SK-N-SH treated with all-trans-retinoic acid at 6 μM for 48 hours (cell line): Measurements from ENCODE around the gene SLC6A6.

ENCODE experiments used
- ATAC-seq: fragments of 200-7000 bp; cut with Tn5 transposase; 3 replicates; pipeline ENCODE4 v1.9.1; 2020; ENCODE audit warnings: mild to moderate bottlenecking, moderate library complexity
- ARNTL ChIP-seq: fragments of 450-650 bp; formaldehyde crosslinking; IDR thresholded peaks from 2 replicates; pipeline ENCODE4 v1.5.0; 2020; ENCODE audit warnings: low read depth, mild to moderate bottlenecking, moderate library complexity, borderline replicate concordance
- BACH2 ChIP-seq: fragments of 250-450 bp; sonication (Bioruptor Pico); IDR thresholded peaks from 2 replicates; pipeline ENCODE4 v1.9.0; 2021; ENCODE audit warnings: mild to moderate bottlenecking, borderline replicate concordance
- CREB5 ChIP-seq: fragments of 250-450 bp; sonication (Bioruptor Pico); IDR thresholded peaks from 2 replicates; pipeline ENCODE4 v1.5.1; 2020; ENCODE audit warnings: low read depth, mild to moderate bottlenecking, moderate library complexity
- CSDC2 ChIP-seq: fragments of 250-450 bp; sonication (Bioruptor Pico); IDR thresholded peaks from 2 replicates; pipeline ENCODE4 v1.5.0; 2020; ENCODE audit warnings: mild to moderate bottlenecking, moderate library complexity
- CSRNP3 ChIP-seq: fragments of 250-450 bp; sonication (Bioruptor Pico); IDR thresholded peaks from 2 replicates; pipeline ENCODE4 v1.5.1; 2021; ENCODE audit warnings: mild to moderate bottlenecking, moderate library complexity
- GLIS3 ChIP-seq: fragments of 250-450 bp; sonication (Bioruptor Pico); IDR thresholded peaks from 2 replicates; pipeline ENCODE4 v1.5.0; 2020; ENCODE audit warnings: mild to moderate bottlenecking, moderate library complexity
- ISL1 ChIP-seq: fragments of 250-450 bp; sonication (Bioruptor Pico); IDR thresholded peaks from 2 replicates; pipeline ENCODE4 v2.1.2; 2022; ENCODE audit warnings: mild to moderate bottlenecking, moderate library complexity
- OSR1 ChIP-seq: fragments of 250-450 bp; sonication (Bioruptor Pico); IDR thresholded peaks from 2 replicates; pipeline ENCODE4 v1.8.0; 2022; ENCODE audit warnings: moderate library complexity, mild to moderate bottlenecking, inconsistent platforms
- PATZ1 ChIP-seq: fragments of 250-450 bp; sonication (Bioruptor Pico); IDR thresholded peaks from 2 replicates; pipeline ENCODE4 v1.8.0; 2020; ENCODE audit warnings: mild to moderate bottlenecking, moderate library complexity, borderline replicate concordance
- POU6F1 ChIP-seq: fragments of 250-450 bp; sonication (Bioruptor Pico); IDR thresholded peaks from 2 replicates; pipeline ENCODE4 v1.8.0; 2021; ENCODE audit warnings: low read depth, mild to moderate bottlenecking, moderate library complexity, borderline replicate concordance
- SNAI2 ChIP-seq: fragments of 250-450 bp; sonication (Bioruptor Pico); IDR thresholded peaks from 2 replicates; pipeline ENCODE4 v1.5.0; 2020; ENCODE audit warnings: mild to moderate bottlenecking, moderate library complexity
- TCF4 ChIP-seq: fragments of 250-450 bp; sonication (Bioruptor Pico); IDR thresholded peaks from 2 replicates; pipeline ENCODE4 v1.8.0; 2021; ENCODE audit warnings: mild to moderate bottlenecking, moderate library complexity, borderline replicate concordance
- TOX ChIP-seq: fragments of 250-450 bp; sonication (Bioruptor Pico); IDR thresholded peaks from 2 replicates; pipeline ENCODE4 v1.8.0; 2021; ENCODE audit warnings: mild to moderate bottlenecking, moderate library complexity, borderline replicate concordance
- TSHZ2 ChIP-seq: fragments of 250-450 bp; sonication (Bioruptor Pico); IDR thresholded peaks from 2 replicates; pipeline ENCODE4 v1.5.0; 2020; ENCODE audit warnings: mild to moderate bottlenecking, moderate library complexity
- ZC3H10 ChIP-seq: fragments of 250-450 bp; sonication (Bioruptor Pico); IDR thresholded peaks from 2 replicates; pipeline ENCODE4 v1.5.1; 2021; ENCODE audit warnings: mild to moderate bottlenecking, moderate library complexity
- ZFP3 ChIP-seq: fragments of 250-450 bp; sonication (Bioruptor Pico); IDR thresholded peaks from 2 replicates; pipeline ENCODE4 v1.5.0; 2020; ENCODE audit warnings: mild to moderate bottlenecking, moderate library complexity
- ZFP30 ChIP-seq: fragments of 450-650 bp; formaldehyde crosslinking; IDR thresholded peaks from 2 replicates; pipeline ENCODE4 v1.5.0; 2022; ENCODE audit warnings: mild to moderate bottlenecking, moderate library complexity
- ZNF565 ChIP-seq: fragments of 450-650 bp; formaldehyde crosslinking; conservative IDR thresholded peaks from 2 replicates; pipeline ENCODE4 v1.5.0; 2020; ENCODE audit warnings: low read depth, mild to moderate bottlenecking, moderate library complexity
- ZNF70 ChIP-seq: fragments of 450-650 bp; formaldehyde crosslinking; IDR thresholded peaks from 2 replicates; pipeline ENCODE4 v1.5.0; 2020; ENCODE audit warnings: mild to moderate bottlenecking, moderate library complexity

The SLC6A6 gene

GRCh38 chr3:14389166-14389606 lies 13.2 kb upstream of the SLC6A6 start:
- no peak for TF ChIP-seq ZFP3
- TF ChIP-seq CSDC2 = no peak
- no peak for TF ChIP-seq ZNF565 (CRISPR knock-in tag)
- TF ChIP-seq ZNF70 = no peak
- no peak for TF ChIP-seq ZFP30
- TF ChIP-seq POU6F1 = no peak
- TF ChIP-seq OSR1 (CRISPR knock-in tag) = no peak
- no peak for TF ChIP-seq TOX (CRISPR knock-in tag)
- TF ChIP-seq SNAI2 (CRISPR knock-in tag) = no peak
- no peak for ATAC-seq

- no peak for ATAC-seq
- no peak for TF ChIP-seq GLIS3 (CRISPR knock-in tag)
- no peak for TF ChIP-seq CSRNP3 (CRISPR knock-in tag)
- TF ChIP-seq TOX (CRISPR knock-in tag) = no peak
- TF ChIP-seq POU6F1 = no peak
- TF ChIP-seq SNAI2 (CRISPR knock-in tag) = no peak
Measured at GRCh38 chr3:14389716-14390115, 12.7 kb upstream of the SLC6A6 start.

GRCh38 chr3:14391033-14391432 lies 11.4 kb upstream of the SLC6A6 start:
- ATAC-seq = peak; percentile 28; the same call in 1 of the 3 replicates
- TF ChIP-seq OSR1 (CRISPR knock-in tag) (no peak), ZNF70 (no peak), PATZ1 (CRISPR knock-in tag) (no peak)

GRCh38 chr3:14392231-14392630 lies 10.2 kb upstream of the SLC6A6 start:
- TF ChIP-seq ZC3H10 (CRISPR knock-in tag) = no peak
- no peak for TF ChIP-seq ZFP3
- TF ChIP-seq TOX (CRISPR knock-in tag) = no peak
- TF ChIP-seq ISL1 (CRISPR knock-in tag) = no peak
- no peak for TF ChIP-seq ARNTL (CRISPR knock-in tag)
- no peak for TF ChIP-seq CSDC2
- TF ChIP-seq TCF4 (CRISPR knock-in tag) = no peak
- TF ChIP-seq PATZ1 (CRISPR knock-in tag) = no peak
- no peak for TF ChIP-seq CREB5
- no peak for TF ChIP-seq TSHZ2 (CRISPR knock-in tag)
- TF ChIP-seq BACH2 = no peak
- no peak for TF ChIP-seq SNAI2 (CRISPR knock-in tag)
- no peak for TF ChIP-seq POU6F1
- TF ChIP-seq GLIS3 (CRISPR knock-in tag) = no peak
- TF ChIP-seq CSRNP3 (CRISPR knock-in tag) = no peak
- TF ChIP-seq, all 23 proteins: peak for 0
- ATAC-seq = no peak
